GM18907 (cell line): ENCODE measurements around the gene AURKAIP1.

Source experiments
- ATAC-seq: cut with Tn5 transposase; IDR thresholded peaks from one replicate; pipeline ENCODE4 v1.9.1; 2021; ENCODE audit warnings: mild to moderate bottlenecking, moderate library complexity; ENCODE audit not compliant: unreplicated experiment

AURKAIP1 gene

GRCh38 chr1:1335283-1335682 is 39.7 kb downstream of the AURKAIP1 start:
- ATAC-seq: no peak

GRCh38 chr1:1334835-1335234 is 40.2 kb downstream of the AURKAIP1 start:
- no peak for ATAC-seq

- no peak for ATAC-seq
Measured at GRCh38 chr1:1333551-1334241, 41.3 kb downstream of the AURKAIP1 start.

GRCh38 chr1:1332774-1333480 is 42.1 kb downstream of the AURKAIP1 start:
- no peak for ATAC-seq

- no peak for ATAC-seq
Measured at GRCh38 chr1:1332031-1332755, 42.8 kb downstream of the AURKAIP1 start.

- no peak for ATAC-seq
Measured at GRCh38 chr1:1331068-1331965, 43.7 kb downstream of the AURKAIP1 start, which contains the start of gene TAS1R3. TAS1R3 (plus strand) TSS chr1:1331280; CDS start chr1:1331346, 66 bp downstream.

- no peak for ATAC-seq
Measured at GRCh38 chr1:1330366-1331067, 44.5 kb downstream of the AURKAIP1 start.

- ATAC-seq: no peak
Measured at GRCh38 chr1:1329304-1330210, 45.5 kb downstream of the AURKAIP1 start.

- ATAC-seq: no peak
Measured at GRCh38 chr1:1328254-1328653, 46.8 kb downstream of the AURKAIP1 start.

- no peak for ATAC-seq
Measured at GRCh38 chr1:1327291-1327690, 47.7 kb downstream of the AURKAIP1 start.

- no peak for ATAC-seq
Measured at GRCh38 chr1:1326075-1326605, 48.9 kb downstream of the AURKAIP1 start.

GRCh38 chr1:1325288-1326074 is 49.5 kb downstream of the AURKAIP1 start:
- no peak for ATAC-seq

GRCh38 chr1:1324524-1325287 is 50.3 kb downstream of the AURKAIP1 start, which contains the start of the genes CPTP and INTS11:
CPTP (plus strand) TSS chr1:1324802; CDS start chr1:1326911, 2,109 bp downstream.
INTS11 (minus strand) TSS chr1:1324660; CDS start chr1:1324608, 52 bp downstream.
- ATAC-seq: peak; percentile 47

- peak; percentile 30 for ATAC-seq
Measured at GRCh38 chr1:1324084-1324523, 50.9 kb downstream of the AURKAIP1 start.
